Gastroesophageal sphincter (tissue), 4 donors: Measurements from ENCODE around the gene OR52R1. TPM values are rescaled to one million over a fixed set of nuclear protein-coding genes. Genes with fewer than 3 reads are reported as not detected.

Experiments
- ATAC-seq: fragments of 150-250 bp; one replicate; pipeline ENCODE4 v1.9.1; 2016; ENCODE audit warnings: mild to moderate bottlenecking, moderate library complexity
- H3K27ac ChIP-seq, 4 donors: fragments of 200-600 bp; sonication (generic) in 3 of 4; 1 replicate in 3 of 4; 2 replicates in 1 of 4; pipeline ENCODE4 v1.5.1; 2016 to 2019
- H3K27me3 ChIP-seq: fragments of 200-600 bp; sonication (generic); one replicate; pipeline ENCODE4 v1.5.1; 2019
- H3K36me3 ChIP-seq, 2 donors: fragments of 200-600 bp; sonication (generic); one replicate each; pipeline ENCODE4 v1.5.1; 2019; ENCODE audit warnings: control low read depth in 1 of 2
- H3K4me1 ChIP-seq, 3 donors: fragments of 200-600 bp; sonication (generic); 1 replicate in 2 of 3; 2 replicates in 1 of 3; pipeline ENCODE4 v1.5.1; 2016 to 2019; ENCODE audit warnings: control low read depth in 2 of 3
- H3K4me3 ChIP-seq, 2 donors: fragments of 200-600 bp; sonication (generic); one replicate each; pipeline ENCODE4 v1.5.1; 2019; ENCODE audit warnings: mild to moderate bottlenecking in 1 of 2, moderate library complexity in 1 of 2
- H3K9me3 ChIP-seq, 3 donors: fragments of 200-600 bp; sonication (generic); one replicate each; pipeline ENCODE4 v1.5.1; 2017 to 2019; ENCODE audit warnings: control low read depth in 2 of 3
- CTCF ChIP-seq, 4 experiments: fragments of 200-600 bp in 2 of 4; fragments of 450-650 bp in 2 of 4; sonication (generic) in 1 of 4; IDR thresholded peaks; one replicate each; pipeline ENCODE4 v1.5.1; 2017 to 2019; ENCODE audit warnings: antibody characterized with exemption in 4 of 4, mild to moderate bottlenecking in 2 of 4, moderate library complexity in 2 of 4
- EP300 ChIP-seq: sonication (generic); formaldehyde crosslinking; IDR thresholded peaks from one replicate; pipeline ENCODE4 v1.6.1; 2017; ENCODE audit warnings: antibody characterized with exemption, mild to moderate bottlenecking
- POLR2A ChIP-seq, 2 donors: fragments of 450-650 bp; IDR thresholded peaks; one replicate each; pipeline ENCODE4 v1.6.1; 2017; ENCODE audit warnings: antibody characterized with exemption in 2 of 2, mild to moderate bottlenecking in 2 of 2, moderate library complexity in 1 of 2
- POLR2AphosphoS5 ChIP-seq: sonication (generic); formaldehyde crosslinking; IDR thresholded peaks from one replicate; pipeline ENCODE4 v1.6.1; 2017; ENCODE audit warnings: antibody characterized with exemption
- WGBS, 2 donors: methylation state at CpG; one replicate each; pipeline ENCODE4 v1.1.5; 2018; ENCODE audit warnings: low coverage in 1 of 2; 5-methylcytosine and 5-hydroxymethylcytosine counted together
- total RNA-seq, 4 donors: library from RNA; depleted of rRNA; stranded (reverse); fragments of >200 nt; gene quantifications; one replicate each; pipeline ENCODE4 v1.1.0, GENCODE V29; 2016

The OR52R1 gene
- total RNA-seq, 4 donors from 2014 or later: not detected

GRCh38 chr11:4830346-4830745, 26.2 kb upstream of the OR52R1 start:
- ATAC-seq: no peak
- WGBS, 2 donors: 42 to 57% methylated on average over 1 of the region's 1 CpG
- no peak overlapping the region for H3K4me3 ChIP-seq
- H3K4me1 ChIP-seq: no peaks in the 10 kb centered on the region
- TF ChIP-seq POLR2A (IDR thresholded peaks at IDR 0.05) (no peak), EP300 (no peak), POLR2AphosphoS5 (no peak), CTCF (IDR thresholded peaks at IDR 0.05) (no peak)
- no peaks in the 10 kb centered on the region for H3K9me3 ChIP-seq
- H3K27me3 ChIP-seq: no peaks in the 10 kb centered on the region
- no peak overlapping the region for H3K27ac ChIP-seq
- no peaks in the 10 kb centered on the region for H3K36me3 ChIP-seq

- no peak overlapping the region for H3K27ac ChIP-seq
- no peaks in the 10 kb centered on the region for H3K9me3 ChIP-seq
- H3K27me3 ChIP-seq: no peaks in the 10 kb centered on the region
- no peak overlapping the region for H3K4me3 ChIP-seq
- H3K4me1 ChIP-seq: no peaks in the 10 kb centered on the region
- ATAC-seq: peak; percentile 51
- H3K36me3 ChIP-seq: no peaks in the 10 kb centered on the region
- TF ChIP-seq POLR2A (IDR thresholded peaks at IDR 0.05) (no peak), EP300 (no peak), POLR2AphosphoS5 (no peak), CTCF (IDR thresholded peaks at IDR 0.05) (peak; percentile 12 to 62 (median 38))
Measured at GRCh38 chr11:4826425-4826824, 22.2 kb upstream of the OR52R1 start.

- no peaks in the 10 kb centered on the region for H3K4me1 ChIP-seq
- H3K9me3 ChIP-seq: no peaks in the 10 kb centered on the region
- no peaks in the 10 kb centered on the region for H3K36me3 ChIP-seq
- H3K27ac ChIP-seq: no peak overlapping the region
- no peak for TF ChIP-seq POLR2AphosphoS5
- TF ChIP-seq CTCF (IDR thresholded peaks at IDR 0.05): no peak
- TF ChIP-seq EP300: no peak
- TF ChIP-seq POLR2A (IDR thresholded peaks at IDR 0.05): no peak
- no peak for ATAC-seq
- H3K27me3 ChIP-seq: no peaks in the 10 kb centered on the region
- H3K4me3 ChIP-seq: no peak overlapping the region
Measured at GRCh38 chr11:4825132-4825531, 21.0 kb upstream of the OR52R1 start.

GRCh38 chr11:4821021-4821420, 16.8 kb upstream of the OR52R1 start, which contains the start of gene OR51F2:
Gene OR51F2 (plus strand): TSS chr11:4821321. CDS start chr11:4821422, 101 bp downstream.
- 63 to 100% methylated on average over 1 of the region's 1 CpG for WGBS, 2 donors
- no peak within 1 kb of the TSS for H3K4me3 ChIP-seq
- TF ChIP-seq POLR2AphosphoS5 (no peak), CTCF (IDR thresholded peaks at IDR 0.05) (no peak), POLR2A (IDR thresholded peaks at IDR 0.05) (no peak), EP300 (no peak)
- no peaks in the 10 kb centered on the region for H3K27me3 ChIP-seq
- H3K4me1 ChIP-seq: no peaks in the 10 kb centered on the region
- H3K36me3 ChIP-seq: no peaks in the 10 kb centered on the region
- H3K9me3 ChIP-seq: no peaks in the 10 kb centered on the region
- ATAC-seq: no peak
- H3K27ac ChIP-seq: no peak within 1 kb of the TSS

- Histone ChIP-seq H3K4me1 (no peaks in the 10 kb centered on the region), H3K9me3 (no peaks in the 10 kb centered on the region), H3K36me3 (no peaks in the 10 kb centered on the region), H3K4me3 (no peak overlapping the region), H3K27ac (no peak overlapping the region), H3K27me3 (no peaks in the 10 kb centered on the region)
- 71 to 83% methylated on average over 2 of the region's 2 CpGs for WGBS, 2 donors
- TF ChIP-seq CTCF (IDR thresholded peaks at IDR 0.05): no peak
- TF ChIP-seq POLR2AphosphoS5: no peak
- TF ChIP-seq EP300: no peak
- TF ChIP-seq POLR2A (IDR thresholded peaks at IDR 0.05): no peak
- no peak for ATAC-seq
Measured at GRCh38 chr11:4809246-4809645, 5.1 kb upstream of the OR52R1 start.
